ENCODE measurements around the gene SBF2.

Gene SBF2

DNA sequence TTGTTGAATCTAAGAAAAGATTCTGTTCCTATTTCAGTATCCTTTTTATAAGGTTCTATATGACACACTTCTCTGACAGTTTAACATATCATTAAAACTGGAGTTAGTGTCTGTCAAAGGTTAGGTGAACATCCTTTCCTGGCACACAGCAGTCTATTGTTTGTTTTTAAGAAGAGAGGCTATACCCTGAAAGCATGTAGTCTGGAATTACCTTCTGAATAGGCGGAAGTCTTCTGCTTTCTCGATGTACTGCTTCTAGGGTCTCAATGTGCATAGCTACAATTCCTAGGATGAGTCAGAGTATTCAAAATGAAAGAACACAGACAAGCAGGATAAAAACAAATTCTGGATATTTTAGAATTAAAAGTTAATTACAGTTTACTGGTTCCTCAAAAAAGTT is 441.6 kb downstream of the SBF2 start:
- no peak overlapping the region for H3K4me3 ChIP-seq (IDR thresholded peaks at IDR 0.05; ENCODE audit: insufficient read depth, low read depth, low read length)
- H2AFZ ChIP-seq (ENCODE audit: low read depth) = no peak overlapping the region
- no peak overlapping the region for H3K4me2 ChIP-seq
- TF ChIP-seq, protein P1, sequence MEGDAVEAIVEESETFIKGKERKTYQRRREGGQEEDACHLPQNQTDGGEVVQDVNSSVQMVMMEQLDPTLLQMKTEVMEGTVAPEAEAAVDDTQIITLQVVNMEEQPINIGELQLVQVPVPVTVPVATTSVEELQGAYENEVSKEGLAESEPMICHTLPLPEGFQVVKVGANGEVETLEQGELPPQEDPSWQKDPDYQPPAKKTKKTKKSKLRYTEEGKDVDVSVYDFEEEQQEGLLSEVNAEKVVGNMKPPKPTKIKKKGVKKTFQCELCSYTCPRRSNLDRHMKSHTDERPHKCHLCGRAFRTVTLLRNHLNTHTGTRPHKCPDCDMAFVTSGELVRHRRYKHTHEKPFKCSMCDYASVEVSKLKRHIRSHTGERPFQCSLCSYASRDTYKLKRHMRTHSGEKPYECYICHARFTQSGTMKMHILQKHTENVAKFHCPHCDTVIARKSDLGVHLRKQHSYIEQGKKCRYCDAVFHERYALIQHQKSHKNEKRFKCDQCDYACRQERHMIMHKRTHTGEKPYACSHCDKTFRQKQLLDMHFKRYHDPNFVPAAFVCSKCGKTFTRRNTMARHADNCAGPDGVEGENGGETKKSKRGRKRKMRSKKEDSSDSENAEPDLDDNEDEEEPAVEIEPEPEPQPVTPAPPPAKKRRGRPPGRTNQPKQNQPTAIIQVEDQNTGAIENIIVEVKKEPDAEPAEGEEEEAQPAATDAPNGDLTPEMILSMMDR (conservative IDR thresholded peaks at IDR 0.05; ENCODE audit: low read depth, low read length) = no peak
- no peaks in the 10 kb centered on the region for H3K79me2 ChIP-seq (ENCODE audit: insufficient read depth, low read depth)
- no peaks in the 10 kb centered on the region for H3K36me3 ChIP-seq (ENCODE audit: insufficient read depth)
- no peaks in the 10 kb centered on the region for H3K4me1 ChIP-seq (ENCODE audit: low read depth, poor library complexity, severe bottlenecking)
- no peaks in the 10 kb centered on the region for H4K20me1 ChIP-seq (ENCODE audit: insufficient read depth)
- no peak overlapping the region for H3K9ac ChIP-seq
- no peak overlapping the region for H3K27ac ChIP-seq
- H3K27me3 ChIP-seq (ENCODE audit: insufficient read depth, low read depth) = no peaks in the 10 kb centered on the region

DNA sequence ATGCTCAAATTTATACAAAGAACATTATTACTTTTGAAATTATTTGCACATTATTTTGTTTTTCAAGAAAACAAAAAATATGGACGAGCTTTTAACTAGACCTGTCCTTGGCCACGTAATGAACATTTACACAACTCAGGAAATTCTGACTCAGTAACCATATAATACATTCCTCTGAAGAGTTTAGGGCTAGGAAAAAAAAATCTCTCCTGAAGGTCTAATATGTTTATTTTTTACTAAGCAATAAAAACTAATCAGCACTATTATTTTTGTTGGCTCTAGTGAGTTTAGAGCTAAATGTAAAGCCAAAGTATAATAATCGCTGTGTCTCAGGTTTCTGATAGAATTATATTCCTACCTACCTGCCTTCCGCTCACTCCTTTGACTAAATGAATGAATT is 442.7 kb downstream of the SBF2 start:
- Histone ChIP-seq H4K20me1 (ENCODE audit: insufficient read depth) (no peaks in the 10 kb centered on the region), H3K79me2 (ENCODE audit: insufficient read depth, low read depth) (no peaks in the 10 kb centered on the region), H3K27ac (no peak overlapping the region), H3K9ac (no peak overlapping the region), H3K27me3 (ENCODE audit: insufficient read depth, low read depth) (no peaks in the 10 kb centered on the region), H2AFZ (ENCODE audit: low read depth) (no peak overlapping the region), H3K36me3 (ENCODE audit: insufficient read depth) (no peaks in the 10 kb centered on the region), H3K4me2 (no peak overlapping the region), H3K4me3 (IDR thresholded peaks at IDR 0.05; ENCODE audit: insufficient read depth, low read depth, low read length) (no peak overlapping the region), H3K4me1 (ENCODE audit: low read depth, poor library complexity, severe bottlenecking) (no peaks in the 10 kb centered on the region)
- TF ChIP-seq, protein P1 (conservative IDR thresholded peaks at IDR 0.05; ENCODE audit: low read depth, low read length) = no peak

DNA sequence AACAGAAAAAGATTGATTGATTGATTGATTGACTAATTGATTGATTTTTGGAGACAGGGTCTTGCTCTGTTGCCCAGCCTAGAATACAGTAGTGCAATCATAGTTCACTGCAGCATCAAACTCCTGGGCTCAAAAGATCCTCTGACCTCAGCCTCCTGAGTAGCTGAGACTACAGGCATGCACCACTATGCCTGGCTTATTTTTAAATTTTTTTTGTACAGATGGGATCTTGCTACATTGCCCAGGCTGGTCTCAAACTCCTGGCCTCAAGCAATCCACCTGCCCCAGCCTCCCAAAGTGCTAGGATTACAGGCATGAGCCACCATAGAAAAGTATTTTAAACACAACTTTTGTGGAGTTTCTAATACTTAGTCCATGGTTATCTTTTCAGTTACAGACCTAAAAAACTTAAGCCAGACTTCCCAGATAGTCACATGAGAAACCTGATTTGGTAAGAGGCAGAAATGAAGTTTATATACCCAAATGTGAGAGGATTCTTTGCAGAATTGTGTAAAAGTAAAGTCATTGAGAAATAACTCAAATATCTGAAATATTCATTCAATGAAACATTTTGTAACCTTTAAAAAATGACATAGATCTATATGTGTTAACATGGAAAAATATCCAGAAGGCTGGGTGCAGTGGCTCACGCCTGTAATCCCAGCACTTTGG is 443.7 kb downstream of the SBF2 start:
- no peaks in the 10 kb centered on the region for H3K4me1 ChIP-seq (ENCODE audit: low read depth, poor library complexity, severe bottlenecking)
- TF ChIP-seq, protein P1 (conservative IDR thresholded peaks at IDR 0.05; ENCODE audit: low read depth, low read length) = no peak
- no peaks in the 10 kb centered on the region for H3K36me3 ChIP-seq (ENCODE audit: insufficient read depth)
- no peaks in the 10 kb centered on the region for H4K20me1 ChIP-seq (ENCODE audit: insufficient read depth)
- no peaks in the 10 kb centered on the region for H3K79me2 ChIP-seq (ENCODE audit: insufficient read depth, low read depth)
- no peak overlapping the region for H3K4me3 ChIP-seq (IDR thresholded peaks at IDR 0.05; ENCODE audit: insufficient read depth, low read depth, low read length)
- H3K27me3 ChIP-seq (ENCODE audit: insufficient read depth, low read depth) = no peaks in the 10 kb centered on the region
- H2AFZ ChIP-seq (ENCODE audit: low read depth) = no peak overlapping the region
- H3K27ac ChIP-seq = no peak overlapping the region
- no peak overlapping the region for H3K9ac ChIP-seq
- H3K4me2 ChIP-seq = no peak overlapping the region

DNA sequence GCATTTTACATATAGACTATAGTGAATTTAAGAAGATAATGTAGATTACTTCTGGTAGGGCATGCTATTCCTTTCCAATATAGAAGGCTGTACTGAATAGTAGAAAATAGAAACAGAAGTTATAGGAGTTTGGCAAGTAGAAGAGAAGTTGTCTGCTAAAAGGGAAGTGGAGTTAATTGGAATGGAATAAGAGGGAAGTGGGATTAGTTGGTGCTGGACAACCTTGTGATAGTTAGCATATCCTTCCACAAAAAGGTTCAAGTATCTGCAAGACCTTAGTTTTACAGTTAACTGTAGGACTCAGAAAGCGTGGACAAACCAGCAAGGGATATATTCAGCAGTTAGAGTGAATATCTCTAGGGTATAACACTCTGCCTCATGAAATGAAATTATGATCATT is 444.6 kb downstream of the SBF2 start:
- Histone ChIP-seq H2AFZ (ENCODE audit: low read depth) (no peak overlapping the region), H3K4me1 (ENCODE audit: low read depth, poor library complexity, severe bottlenecking) (no peaks in the 10 kb centered on the region), H3K4me3 (IDR thresholded peaks at IDR 0.05; ENCODE audit: insufficient read depth, low read depth, low read length) (no peak overlapping the region), H3K27ac (no peak overlapping the region), H3K36me3 (ENCODE audit: insufficient read depth) (no peaks in the 10 kb centered on the region), H3K79me2 (ENCODE audit: insufficient read depth, low read depth) (no peaks in the 10 kb centered on the region), H3K9ac (no peak overlapping the region), H3K27me3 (ENCODE audit: insufficient read depth, low read depth) (no peaks in the 10 kb centered on the region), H3K4me2 (no peak overlapping the region), H4K20me1 (ENCODE audit: insufficient read depth) (no peaks in the 10 kb centered on the region)
- TF ChIP-seq, protein P1 (conservative IDR thresholded peaks at IDR 0.05; ENCODE audit: low read depth, low read length) = no peak

Measured in KMS-11 (cell line).